ENCODE results near the gene HOXA1.
A peak's percentile ranks its signal among the peaks of the same experiment; 100 is the strongest.

The HOXA1 gene

GRCh38 chr7:27095897-27096767, at the start of gene HOXA1:
TSS of gene HOXA1 (minus strand) at chr7:27096000. CDS start at chr7:27095912, 88 bp downstream.
- H3K27me3 Mint-ChIP-seq = peaks cover 86% of the 10 kb centered on the region
- no peaks in the 10 kb centered on the region for H3K9me3 Mint-ChIP-seq
- H3K4me1 Mint-ChIP-seq = peaks cover 43% of the 10 kb centered on the region
- peak; percentile 92 for ATAC-seq
- peak within 1 kb of the TSS; percentile 82 for H3K27ac Mint-ChIP-seq
- peaks cover 24% of the 10 kb centered on the region for H3K36me3 Mint-ChIP-seq
- H3K4me3 Mint-ChIP-seq = peak within 1 kb of the TSS; percentile 88

- Mint-ChIP-seq H3K36me3 (no peaks in the 10 kb centered on the region), H3K9me3 (no peaks in the 10 kb centered on the region), H3K27me3 (peaks cover 77% of the 10 kb centered on the region), H3K4me3 (no peak overlapping the region), H3K4me1 (peaks cover 18% of the 10 kb centered on the region), H3K27ac (no peak overlapping the region)
- ATAC-seq = no peak
Measured at GRCh38 chr7:27145165-27145913, 49.5 kb upstream of the HOXA1 start.

GRCh38 chr7:27144781-27145164, 49.0 kb upstream of the HOXA1 start:
- no peak for ATAC-seq
- peaks cover 77% of the 10 kb centered on the region for H3K27me3 Mint-ChIP-seq
- no peak overlapping the region for H3K4me3 Mint-ChIP-seq
- no peak overlapping the region for H3K27ac Mint-ChIP-seq
- peaks cover 16% of the 10 kb centered on the region for H3K4me1 Mint-ChIP-seq
- no peaks in the 10 kb centered on the region for H3K36me3 Mint-ChIP-seq
- no peaks in the 10 kb centered on the region for H3K9me3 Mint-ChIP-seq

- Mint-ChIP-seq H3K27me3 (peaks cover 76% of the 10 kb centered on the region), H3K27ac (no peak overlapping the region), H3K9me3 (no peaks in the 10 kb centered on the region), H3K4me1 (peaks cover 16% of the 10 kb centered on the region), H3K4me3 (no peak overlapping the region), H3K36me3 (no peaks in the 10 kb centered on the region)
- no peak for ATAC-seq
Measured at GRCh38 chr7:27143950-27144780, 48.4 kb upstream of the HOXA1 start.

- Mint-ChIP-seq H3K27ac (no peak within 1 kb of the TSS), H3K4me1 (peaks cover 13% of the 10 kb centered on the region), H3K27me3 (peaks cover 74% of the 10 kb centered on the region), H3K4me3 (peak within 1 kb of the TSS; percentile 58), H3K36me3 (no peaks in the 10 kb centered on the region), H3K9me3 (no peaks in the 10 kb centered on the region)
- ATAC-seq = no peak
Measured at GRCh38 chr7:27143023-27143949, 47.5 kb upstream of the HOXA1 start, which contains the start of gene HOXA5. TSS of gene HOXA5 (minus strand) at chr7:27143681. CDS start at chr7:27143607, 74 bp downstream.

GRCh38 chr7:27142580-27143022, 46.8 kb upstream of the HOXA1 start:
- Mint-ChIP-seq H3K36me3 (no peaks in the 10 kb centered on the region), H3K4me1 (peaks cover 8% of the 10 kb centered on the region), H3K9me3 (no peaks in the 10 kb centered on the region), H3K27me3 (peaks cover 74% of the 10 kb centered on the region), H3K27ac (no peak overlapping the region), H3K4me3 (peak overlapping the region; percentile 58)
- no peak for ATAC-seq

- Mint-ChIP-seq H3K27me3 (peaks cover 74% of the 10 kb centered on the region), H3K4me1 (peaks cover 4% of the 10 kb centered on the region), H3K27ac (no peak overlapping the region), H3K4me3 (peak overlapping the region; percentile 58), H3K9me3 (no peaks in the 10 kb centered on the region), H3K36me3 (no peaks in the 10 kb centered on the region)
- ATAC-seq = no peak
Measured at GRCh38 chr7:27141923-27142579, 46.3 kb upstream of the HOXA1 start.

GRCh38 chr7:27141137-27141922, 45.5 kb upstream of the HOXA1 start:
- H3K9me3 Mint-ChIP-seq = no peaks in the 10 kb centered on the region
- ATAC-seq = no peak
- H3K4me3 Mint-ChIP-seq = no peak overlapping the region
- no peak overlapping the region for H3K27ac Mint-ChIP-seq
- H3K4me1 Mint-ChIP-seq = peaks cover 4% of the 10 kb centered on the region
- no peaks in the 10 kb centered on the region for H3K36me3 Mint-ChIP-seq
- H3K27me3 Mint-ChIP-seq = peaks cover 72% of the 10 kb centered on the region

GRCh38 chr7:27140126-27140857, 44.5 kb upstream of the HOXA1 start:
- ATAC-seq = no peak
- peaks cover 4% of the 10 kb centered on the region for H3K4me1 Mint-ChIP-seq
- H3K9me3 Mint-ChIP-seq = no peaks in the 10 kb centered on the region
- H3K27me3 Mint-ChIP-seq = peaks cover 69% of the 10 kb centered on the region
- H3K36me3 Mint-ChIP-seq = no peaks in the 10 kb centered on the region
- no peak overlapping the region for H3K27ac Mint-ChIP-seq
- H3K4me3 Mint-ChIP-seq = no peak overlapping the region

GRCh38 chr7:27139334-27140125, 43.7 kb upstream of the HOXA1 start:
- H3K27ac Mint-ChIP-seq = no peak overlapping the region
- peaks cover 4% of the 10 kb centered on the region for H3K4me1 Mint-ChIP-seq
- peak; percentile 40 for ATAC-seq
- peaks cover 69% of the 10 kb centered on the region for H3K27me3 Mint-ChIP-seq
- no peak overlapping the region for H3K4me3 Mint-ChIP-seq
- no peaks in the 10 kb centered on the region for H3K36me3 Mint-ChIP-seq
- no peaks in the 10 kb centered on the region for H3K9me3 Mint-ChIP-seq

GRCh38 chr7:27138985-27139333, 43.2 kb upstream of the HOXA1 start:
- peaks cover 75% of the 10 kb centered on the region for H3K27me3 Mint-ChIP-seq
- H3K36me3 Mint-ChIP-seq = no peaks in the 10 kb centered on the region
- no peak for ATAC-seq
- H3K9me3 Mint-ChIP-seq = no peaks in the 10 kb centered on the region
- peaks cover 4% of the 10 kb centered on the region for H3K4me1 Mint-ChIP-seq
- H3K4me3 Mint-ChIP-seq = no peak overlapping the region
- H3K27ac Mint-ChIP-seq = no peak overlapping the region

GRCh38 chr7:27138472-27138871, 42.7 kb upstream of the HOXA1 start:
- ATAC-seq = no peak
- H3K9me3 Mint-ChIP-seq = no peaks in the 10 kb centered on the region
- H3K27ac Mint-ChIP-seq = no peak overlapping the region
- H3K36me3 Mint-ChIP-seq = no peaks in the 10 kb centered on the region
- H3K4me3 Mint-ChIP-seq = no peak overlapping the region
- H3K27me3 Mint-ChIP-seq = peaks cover 80% of the 10 kb centered on the region
- peaks cover 4% of the 10 kb centered on the region for H3K4me1 Mint-ChIP-seq

Measured in stimulated activated memory B cell treated with anti-CD40 and anti-IgM and Interleukin-4, amounts not matched to agents 10 μg/mL and 1 μg/mL and 100 μg/mL, for 72 hours (primary cell).